Fibroblast of lung (primary cell): Measurements from ENCODE around the gene PKD1L1. TPM values are rescaled to one million over a fixed set of nuclear protein-coding genes. Genes with fewer than 3 reads are reported as not detected.

Source experiments
- DNase-seq, 2 donors: peaks; one replicate each; pipeline versions ENCODE4 v3.0.0 to v3.0.0-alpha.2; 2010; ENCODE audit warnings: low read depth in 2 of 2
- H2AFZ ChIP-seq: 2 replicates; pipeline ENCODE4 v1.5.1; 2012; ENCODE audit warnings: low read length, control low read depth, inconsistent platforms
- H3K27ac ChIP-seq: 2 replicates; pipeline ENCODE4 v1.5.1; 2011; ENCODE audit warnings: low read length, control low read depth; ENCODE audit not compliant: insufficient read depth
- H3K27me3 ChIP-seq: 2 replicates; pipeline ENCODE4 v1.5.1; 2011; ENCODE audit warnings: mild to moderate bottlenecking, low read length; ENCODE audit not compliant: control insufficient read depth, insufficient read depth
- H3K36me3 ChIP-seq: 2 replicates; pipeline ENCODE4 v1.5.1; 2011; ENCODE audit warnings: low read length; ENCODE audit not compliant: control insufficient read depth, insufficient read depth
- H3K4me1 ChIP-seq: 2 replicates; pipeline ENCODE4 v1.5.1; 2011; ENCODE audit warnings: low read length; ENCODE audit not compliant: control insufficient read depth, insufficient read depth; ENCODE audit errors: extremely low read depth
- H3K4me2 ChIP-seq: 2 replicates; pipeline ENCODE4 v1.5.1; 2011; ENCODE audit warnings: low read length, control low read depth; ENCODE audit not compliant: insufficient read depth; ENCODE audit errors: extremely low read depth
- H3K4me3 ChIP-seq, 4 experiments: fragments of 200-600 bp in 1 of 4; sonication (generic) in 1 of 4; replicated peaks in 1 of 4; 2 replicates each; pipeline ENCODE4 v1.5.1; 2011 to 2016; ENCODE audit warnings: low read length in 4 of 4, low read depth in 3 of 4, mild to moderate bottlenecking in 3 of 4, control low read depth in 2 of 4, inconsistent platforms in 1 of 4, mixed read lengths in 1 of 4; ENCODE audit not compliant: insufficient read depth in 1 of 4; ENCODE audit errors: control extremely low read depth in 1 of 4
- H3K79me2 ChIP-seq: 2 replicates; pipeline ENCODE4 v1.5.1; 2012; ENCODE audit warnings: mild to moderate bottlenecking, low read length, inconsistent platforms; ENCODE audit not compliant: control insufficient read depth, insufficient read depth
- H3K9ac ChIP-seq: 2 replicates; pipeline ENCODE4 v1.5.1; 2011; ENCODE audit warnings: mild to moderate bottlenecking, low read length, control low read depth; ENCODE audit not compliant: insufficient read depth
- H3K9me3 ChIP-seq: 2 replicates; pipeline ENCODE4 v1.5.1; 2012; ENCODE audit warnings: low read depth, low read length; ENCODE audit not compliant: control insufficient read depth, insufficient read depth
- H4K20me1 ChIP-seq: 2 replicates; pipeline ENCODE4 v1.5.1; 2011; ENCODE audit warnings: low read length; ENCODE audit not compliant: control insufficient read depth, insufficient read depth; ENCODE audit errors: extremely low read depth
- EZH2 ChIP-seq: IDR thresholded peaks from 2 replicates; pipeline ENCODE4 v1.5.1; 2012; ENCODE audit warnings: low read length, control low read depth, mild to moderate bottlenecking; ENCODE audit errors: missing control alignments
- polyA plus RNA-seq, 2 donors: library from polyadenylated mRNA; depleted of rRNA in 1 of 2; stranded (reverse) in 1 of 2; unstranded in 1 of 2; fragments of >200 nt; gene quantifications; 2 replicates each; pipeline ENCODE4 v1.2.1, GENCODE V29; 2011 to 2012; ENCODE audit warnings: missing spikeins in 1 of 2
- total RNA-seq: library from RNA; depleted of rRNA; stranded (reverse); fragments of >200 nt; gene quantifications from 2 replicates; pipeline ENCODE4 v1.2.1, GENCODE V29; 2014
- TF ChIP-seq, protein P1 (sequence below), 2 donors: IDR thresholded peaks in 1 of 2; conservative IDR thresholded peaks in 1 of 2; 1 replicate in 1 of 2; 2 replicates in 1 of 2; pipeline ENCODE4 v1.5.1; 2011 to 2012; ENCODE audit warnings: low read length in 2 of 2, control low read depth in 1 of 2, inconsistent platforms in 1 of 2, low read depth in 1 of 2, mild to moderate bottlenecking in 1 of 2

Gene PKD1L1
- total and polyA plus RNA-seq, 2 donors (not counting 1 experiment from before 2014, with no cell fraction given) = under 0.01 to 0.12 TPM

DNA sequence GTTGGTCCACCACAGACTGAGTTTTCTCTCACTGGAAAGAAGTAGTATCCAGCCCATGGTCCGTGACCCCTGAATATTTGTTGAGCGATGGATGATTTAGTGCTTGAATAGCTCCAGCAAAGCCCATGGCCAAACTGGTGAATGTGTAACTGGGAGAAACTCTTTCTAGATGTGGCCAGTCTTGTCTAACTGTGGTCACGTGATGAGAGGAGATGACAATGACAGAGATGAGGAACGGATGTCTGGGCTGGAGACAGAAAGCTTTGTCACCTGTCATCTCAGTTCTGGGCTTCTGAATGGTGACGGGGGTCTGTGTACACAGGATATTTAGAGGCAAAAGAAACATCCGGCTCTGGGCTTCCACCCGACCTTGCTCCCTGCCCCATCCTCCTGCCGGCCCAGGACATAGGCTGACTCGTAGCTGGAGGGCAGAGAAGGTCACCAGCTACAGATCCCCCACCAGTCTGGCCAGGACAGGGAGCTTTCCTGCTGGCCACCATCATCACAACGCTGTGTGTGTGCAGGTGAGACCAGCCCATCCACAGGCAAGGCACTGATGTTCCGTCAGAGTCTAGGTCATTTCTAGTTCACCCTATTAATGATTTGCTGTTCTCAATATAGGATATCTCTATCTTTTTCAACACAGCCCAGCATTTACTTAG is 213.8 kb downstream of the PKD1L1 start:
- Histone ChIP-seq H3K4me1 (no peaks in the 10 kb centered on the region), H3K27me3 (peaks cover 5% of the 10 kb centered on the region), H3K9me3 (no peaks in the 10 kb centered on the region), H4K20me1 (no peaks in the 10 kb centered on the region), H3K4me2 (no peak overlapping the region), H3K36me3 (no peaks in the 10 kb centered on the region), H3K27ac (no peak overlapping the region), H2AFZ (no peak overlapping the region), H3K79me2 (no peaks in the 10 kb centered on the region), H3K4me3 (no peak overlapping the region), H3K9ac (no peak overlapping the region)
- TF ChIP-seq EZH2 = no peak
- TF ChIP-seq, protein P1, sequence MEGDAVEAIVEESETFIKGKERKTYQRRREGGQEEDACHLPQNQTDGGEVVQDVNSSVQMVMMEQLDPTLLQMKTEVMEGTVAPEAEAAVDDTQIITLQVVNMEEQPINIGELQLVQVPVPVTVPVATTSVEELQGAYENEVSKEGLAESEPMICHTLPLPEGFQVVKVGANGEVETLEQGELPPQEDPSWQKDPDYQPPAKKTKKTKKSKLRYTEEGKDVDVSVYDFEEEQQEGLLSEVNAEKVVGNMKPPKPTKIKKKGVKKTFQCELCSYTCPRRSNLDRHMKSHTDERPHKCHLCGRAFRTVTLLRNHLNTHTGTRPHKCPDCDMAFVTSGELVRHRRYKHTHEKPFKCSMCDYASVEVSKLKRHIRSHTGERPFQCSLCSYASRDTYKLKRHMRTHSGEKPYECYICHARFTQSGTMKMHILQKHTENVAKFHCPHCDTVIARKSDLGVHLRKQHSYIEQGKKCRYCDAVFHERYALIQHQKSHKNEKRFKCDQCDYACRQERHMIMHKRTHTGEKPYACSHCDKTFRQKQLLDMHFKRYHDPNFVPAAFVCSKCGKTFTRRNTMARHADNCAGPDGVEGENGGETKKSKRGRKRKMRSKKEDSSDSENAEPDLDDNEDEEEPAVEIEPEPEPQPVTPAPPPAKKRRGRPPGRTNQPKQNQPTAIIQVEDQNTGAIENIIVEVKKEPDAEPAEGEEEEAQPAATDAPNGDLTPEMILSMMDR (conservative IDR thresholded peaks at IDR 0.05 in 1 of 2, IDR thresholded peaks at IDR 0.05 in 1 of 2; ENCODE audit: low read depth in 1 of 2, low read length in 2 of 2) = no peak
- no peak for DNase-seq

DNA sequence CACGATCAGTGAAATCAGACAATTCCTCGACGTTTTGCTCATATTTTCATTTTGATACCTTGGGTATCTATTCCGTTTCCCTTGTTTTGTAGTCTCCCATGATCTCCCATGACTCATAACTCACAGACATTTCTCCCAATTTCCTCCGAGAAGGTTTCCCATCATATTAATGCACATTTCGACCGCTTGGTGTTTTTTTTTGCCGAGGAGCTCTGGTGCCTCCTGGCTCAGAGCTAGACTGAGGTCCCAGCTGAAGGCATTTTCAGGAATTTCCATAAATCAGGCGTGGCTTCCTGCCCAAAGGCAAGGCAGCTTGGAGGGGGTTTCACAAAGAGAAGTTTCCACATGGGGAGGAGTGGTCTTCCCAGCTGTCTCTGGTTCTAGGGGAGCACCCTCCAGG is 218.1 kb downstream of the PKD1L1 start:
- H3K4me1 ChIP-seq = peaks cover 2% of the 10 kb centered on the region
- H3K4me3 ChIP-seq = no peak overlapping the region
- H3K27me3 ChIP-seq = peaks cover 2% of the 10 kb centered on the region
- no peak overlapping the region for H3K9ac ChIP-seq
- H3K9me3 ChIP-seq = no peaks in the 10 kb centered on the region
- no peaks in the 10 kb centered on the region for H3K79me2 ChIP-seq
- no peaks in the 10 kb centered on the region for H4K20me1 ChIP-seq
- no peaks in the 10 kb centered on the region for H3K36me3 ChIP-seq
- TF ChIP-seq EZH2 = no peak
- TF ChIP-seq, protein P1 (conservative IDR thresholded peaks at IDR 0.05 in 1 of 2, IDR thresholded peaks at IDR 0.05 in 1 of 2; ENCODE audit: low read depth in 1 of 2, low read length in 2 of 2) = no peak
- H3K4me2 ChIP-seq = no peak overlapping the region
- H3K27ac ChIP-seq = no peak overlapping the region
- no peak overlapping the region for H2AFZ ChIP-seq
- peak in 1 of 2 donors; percentile 25 for DNase-seq

DNA sequence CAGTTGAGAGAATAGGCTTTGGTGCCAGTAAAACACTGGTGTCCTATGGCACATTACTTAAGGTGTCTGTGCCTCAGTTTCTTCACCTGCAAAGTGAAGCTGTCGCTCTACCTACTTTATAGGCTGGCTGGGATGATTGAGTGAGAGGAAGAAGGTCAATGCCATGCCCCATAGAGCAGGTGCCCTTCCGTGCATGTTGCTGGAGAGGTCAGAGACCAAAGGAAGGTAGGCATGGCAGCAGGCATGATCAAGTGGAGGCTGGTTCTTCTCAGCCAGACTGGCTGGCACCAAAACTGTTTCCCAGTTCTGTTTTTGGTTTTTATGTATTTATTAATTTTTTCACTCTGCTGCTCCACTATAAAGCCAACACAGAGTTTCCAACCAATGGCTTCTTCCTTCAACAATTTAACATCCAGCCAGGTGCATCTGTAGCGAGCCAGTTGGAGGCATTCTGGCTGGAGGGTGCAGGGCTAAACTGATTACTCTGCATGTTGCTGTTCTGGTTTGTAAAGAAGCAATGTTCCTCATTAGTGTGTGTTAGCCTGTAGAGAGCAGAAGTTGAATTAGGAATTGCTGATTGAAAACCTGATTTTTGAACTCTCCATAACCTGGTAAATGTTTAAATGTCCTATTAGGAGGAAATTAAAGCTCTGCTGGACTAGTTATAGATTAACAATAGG is 222.1 kb downstream of the PKD1L1 start:
- Histone ChIP-seq H3K27me3 (no peaks in the 10 kb centered on the region), H3K27ac (no peak overlapping the region), H3K4me1 (peaks cover 12% of the 10 kb centered on the region), H3K4me2 (no peak overlapping the region), H4K20me1 (no peaks in the 10 kb centered on the region), H3K79me2 (no peaks in the 10 kb centered on the region), H3K36me3 (no peaks in the 10 kb centered on the region), H3K4me3 (no peak overlapping the region), H3K9me3 (no peaks in the 10 kb centered on the region), H3K9ac (no peak overlapping the region), H2AFZ (no peak overlapping the region)
- TF ChIP-seq, protein P1 (conservative IDR thresholded peaks at IDR 0.05 in 1 of 2, IDR thresholded peaks at IDR 0.05 in 1 of 2; ENCODE audit: low read depth in 1 of 2, low read length in 2 of 2) = no peak
- no peak for TF ChIP-seq EZH2
- DNase-seq = no peak
